K562 (cell line): ENCODE data around the gene CBX3. TPM values are rescaled to one million over a fixed set of nuclear protein-coding genes. Genes with fewer than 3 reads are reported as not detected.

ENCODE experiments used
- ATAC-seq: fragments of 200-7000 bp; cut with Tn5 transposase; 3 replicates; pipeline ENCODE4 v1.9.1; 2020; ENCODE audit warnings: moderate library complexity
- BruUV-seq: library from RNA; stranded (reverse); fragments of 400-500 nt; replicated peaks from 2 replicates; lab custom pipeline; 2021; lab: Mats Ljungman, UMichigan
- CTCF ChIA-PET: fragments of 300-600 bp; formaldehyde crosslinking; extraction: SDS; loops from one replicate; lab custom pipeline; 2021; ENCODE audit warnings: low intra/inter-chr PET ratio; lab: Yijun Ruan, JAX
- POLR2A ChIA-PET: fragments of 300-600, 350-650 bp; sonication (Branson Sonifier 250); formaldehyde crosslinking; extraction: SDS; loops from one replicate; lab custom pipeline; 2021; ENCODE audit warnings: antibody characterized with exemption, inconsistent platforms; lab: Yijun Ruan, JAX
- DNase-seq, 4 experiments: peaks; one replicate each; pipeline versions ENCODE4 v3.0.0 to v3.0.0-alpha.2; 2011 to 2018; ENCODE audit warnings: low spot score in 3 of 4, mixed read lengths in 3 of 4; ENCODE audit errors: extremely low read depth in 1 of 4
- FAIRE-seq: peaks from 2 replicates; lab custom pipeline; 2011; peaks lifted over from hg19 to GRCh38; lab: Jason Lieb, UNC
- H2AFZ ChIP-seq: 2 replicates; pipeline ENCODE4 v1.6.0; 2011; ENCODE audit warnings: low read depth, low read length, control low read depth, inconsistent platforms
- H3K27ac ChIP-seq: fragments of 200-600 bp; 3 replicates; pipeline ENCODE4 v1.8.0; 2011; ENCODE audit warnings: low read depth, mild to moderate bottlenecking, control low read depth, inconsistent platforms, low read length, moderate library complexity, mixed read lengths; ENCODE audit errors: extremely low read depth
- H3K27me3 ChIP-seq, 2 experiments: fragments of 300-600 bp in 1 of 2; 2 replicates in 1 of 2; 3 replicates in 1 of 2; pipeline versions ENCODE4 v1.6.0 to v1.8.0; 2011; ENCODE audit warnings: inconsistent platforms in 2 of 2, low read length in 2 of 2, mild to moderate bottlenecking in 1 of 2, mixed read lengths in 1 of 2, moderate library complexity in 1 of 2; ENCODE audit not compliant: control insufficient read depth in 2 of 2, insufficient read depth in 2 of 2
- H3K36me3 ChIP-seq: fragments of 300-600 bp; 3 replicates; pipeline ENCODE4 v1.8.0; 2011; ENCODE audit warnings: mild to moderate bottlenecking, low read length, inconsistent platforms; ENCODE audit not compliant: control insufficient read depth, insufficient read depth
- H3K4me1 ChIP-seq, 2 experiments: fragments of 200-600 bp in 1 of 2; replicated peaks in 1 of 2; 2 replicates in 1 of 2; 3 replicates in 1 of 2; pipeline versions ENCODE4 v1.5.1 to v1.8.0; 2011; ENCODE audit warnings: inconsistent platforms in 2 of 2, low read length in 2 of 2, mild to moderate bottlenecking in 1 of 2, mixed read lengths in 1 of 2, moderate library complexity in 1 of 2; ENCODE audit not compliant: control insufficient read depth in 2 of 2, insufficient read depth in 2 of 2
- H3K4me2 ChIP-seq: 2 replicates; pipeline ENCODE4 v1.6.1; 2011; ENCODE audit warnings: low read length, control low read depth, inconsistent platforms, mixed read lengths; ENCODE audit not compliant: insufficient read depth
- H3K4me3 ChIP-seq: fragments of 200-600 bp; sonication (generic), shearing (Covaris generic); 2 replicates; pipeline ENCODE4 v1.5.1; 2016; ENCODE audit warnings: control low read depth, inconsistent platforms
- H3K79me2 ChIP-seq: fragments of 200-600 bp; 3 replicates; pipeline ENCODE4 v1.8.0; 2011; ENCODE audit warnings: low read length, inconsistent platforms; ENCODE audit not compliant: control insufficient read depth, insufficient read depth
- H3K9ac ChIP-seq, 2 experiments: 2 replicates each; pipeline versions ENCODE4 v1.6.0 to v1.6.1; 2011; ENCODE audit warnings: low read depth in 2 of 2, low read length in 2 of 2, control low read depth in 1 of 2, inconsistent platforms in 1 of 2, mild to moderate bottlenecking in 1 of 2, mixed read lengths in 1 of 2; ENCODE audit not compliant: insufficient read depth in 1 of 2
- H3K9me1 ChIP-seq: one replicate; pipeline ENCODE4 v1.6.0; 2011; ENCODE audit warnings: inconsistent platforms, mild to moderate bottlenecking, low read length, moderate library complexity; ENCODE audit not compliant: control insufficient read depth, insufficient read depth
- H3K9me3 ChIP-seq: replicated peaks from 2 replicates; pipeline ENCODE4 v1.5.1; 2011; ENCODE audit warnings: low read depth, low read length, inconsistent platforms; ENCODE audit not compliant: control insufficient read depth, insufficient read depth
- H4K20me1 ChIP-seq: replicated peaks from 2 replicates; pipeline ENCODE4 v1.6.1; 2011; ENCODE audit warnings: low read length, inconsistent platforms, mixed read lengths; ENCODE audit not compliant: control insufficient read depth, insufficient read depth
- CREBBP ChIP-seq: IDR thresholded peaks from one replicate; pipeline ENCODE4 v1.6.1; 2012; ENCODE audit warnings: low read depth, mild to moderate bottlenecking, control low read depth, inconsistent platforms, low read length
- EHMT2 ChIP-seq: fragments of 450-650 bp; IDR thresholded peaks from 2 replicates; pipeline ENCODE4 v1.6.1; 2018; ENCODE audit warnings: antibody characterized with exemption
- ELF4 ChIP-seq: fragments of 450-650 bp; formaldehyde crosslinking; IDR thresholded peaks from 2 replicates; pipeline ENCODE4 v1.4.0; 2022; ENCODE audit warnings: missing genetic modification characterization
- FOSL1 ChIP-seq: fragments of 200-800 bp; sonication (Bioruptor generic); conservative IDR thresholded peaks from 2 replicates; pipeline ENCODE4 v1.6.1; 2016; ENCODE audit warnings: missing genetic modification characterization, missing compliant biosample characterization
- NFE2L1 ChIP-seq: fragments of 450-650 bp; IDR thresholded peaks from 2 replicates; pipeline ENCODE4 v1.6.1; 2016; ENCODE audit warnings: missing genetic modification characterization, low read depth, mild to moderate bottlenecking, missing compliant biosample characterization, moderate library complexity, borderline replicate concordance
- RAD21 ChIP-seq, 2 experiments: fragments of 250-450 bp in 1 of 2; fragments of 450-650 bp in 1 of 2; sonication (Bioruptor Pico) in 1 of 2; formaldehyde crosslinking in 1 of 2; IDR thresholded peaks in 1 of 2; conservative IDR thresholded peaks in 1 of 2; 2 replicates each; pipeline versions ENCODE4 v1.4.0 to v1.8.0; 2020 to 2022; ENCODE audit warnings: mild to moderate bottlenecking in 2 of 2, moderate library complexity in 1 of 2
- ZBED1 ChIP-seq: IDR thresholded peaks from 2 replicates; pipeline ENCODE4 v1.6.1; 2014
- ZNF518B ChIP-seq: fragments of 250-450 bp; sonication (Bioruptor Pico); IDR thresholded peaks from 2 replicates; pipeline ENCODE4 v1.5.0; 2021; ENCODE audit warnings: mild to moderate bottlenecking, moderate library complexity
- WGBS: fragments of 100-300 bp; shearing (Covaris generic); methylation state at CpG from one replicate; pipeline ENCODE4 v1.1.6; 2016; ENCODE audit warnings: low coverage, mixed read lengths; ENCODE audit not compliant: insufficient coverage; ENCODE audit errors: missing lambda C conversion rate; 5-methylcytosine and 5-hydroxymethylcytosine counted together
- in situ Hi-C: fragments of 300-500 bp; cut with MboI; formaldehyde crosslinking; loops from 4 replicates; pipeline ENCODE4 v1.15.0; 2018; ENCODE audit warnings: inconsistent platforms, mixed read lengths
- intact Hi-C: fragments of 100-400 bp; cut with micrococcal nuclease; formaldehyde crosslinking; loops from 2 replicates; pipeline ENCODE4 v1.14.2; 2022
- polyA plus RNA-seq, 8 experiments: library from polyadenylated mRNA; depleted of rRNA in 4 of 8; stranded (reverse) in 5 of 8; unstranded in 3 of 8; fragments of >200 nt; fragmentation: Nextera tagmentation in 2 of 8; fragmentation: Illumina TruSeq in 1 of 8; extraction: Ambion mirVana in 2 of 8; extraction: Trizol in 1 of 8; gene quantifications; 2 replicates each; pipeline versions ENCODE4 v1.2.1 to v1.2.3, GENCODE V29; 2011 to 2014; ENCODE audit warnings: inconsistent platforms in 1 of 8, missing spikeins in 1 of 8
- total RNA-seq, 7 experiments: library from RNA; depleted of rRNA in 6 of 7; stranded (reverse); fragments of >200 nt in 6 of 7; fragmentation: Illumina TruSeq in 2 of 7; extraction: Trizol in 2 of 7; gene quantifications; 2 replicates each; pipeline versions ENCODE4 v1.2.1 to v1.2.3, GENCODE V29; 2011 to 2021; ENCODE audit warnings: low replicate concordance in 1 of 7
- TF ChIP-seq, protein P1 (sequence below): sonication (generic); formaldehyde crosslinking; IDR thresholded peaks from 2 replicates; pipeline ENCODE4 v1.8.0; 2022; ENCODE audit warnings: mild to moderate bottlenecking, missing genetic modification reagents, borderline replicate concordance
- TF ChIP-seq, protein P2 (sequence below): fragments of 250-450 bp; sonication (Bioruptor Pico); IDR thresholded peaks from 2 replicates; pipeline ENCODE4 v1.8.0; 2021; ENCODE audit warnings: moderate library complexity, mild to moderate bottlenecking, inconsistent platforms

The CBX3 gene
- total and polyA plus RNA-seq, 9 of the 15 experiments (the other 6 are each of a cell fraction or from before 2014, with no cell fraction given), result 198 to 413 (median 328) TPM

DNA sequence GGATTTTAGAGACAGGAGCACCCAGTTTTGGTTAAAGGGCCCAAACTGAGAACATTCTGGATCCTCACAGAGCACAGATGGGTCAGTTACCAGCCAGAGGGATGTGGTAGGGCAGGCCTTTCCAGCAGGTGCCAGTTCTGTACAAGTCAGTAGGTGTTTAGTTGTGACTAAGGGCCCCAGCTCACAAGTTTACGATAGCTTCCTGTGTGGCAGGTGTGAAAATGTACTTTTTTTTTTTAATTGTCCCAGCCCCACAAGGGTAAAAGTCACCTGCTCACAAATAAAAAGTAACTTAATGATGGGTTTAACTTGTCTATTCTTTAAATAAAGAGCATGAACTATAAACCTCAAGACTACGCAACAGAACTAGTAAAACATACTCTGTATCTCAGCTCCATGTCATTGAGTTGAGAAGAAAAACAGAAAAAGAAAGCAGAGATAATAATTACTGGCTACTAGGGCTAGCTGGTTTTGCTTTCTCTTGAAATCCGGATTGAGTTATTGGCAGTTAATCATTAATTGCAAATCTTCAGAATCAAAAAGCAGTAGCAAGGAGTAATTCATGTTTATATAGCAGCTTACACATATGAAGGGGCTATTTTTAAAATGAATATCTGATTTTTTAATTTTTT, 34.1 kb upstream of the CBX3 start:
- no peaks in the 10 kb centered on the region for H3K9me3 ChIP-seq
- H3K27ac ChIP-seq, result no peak overlapping the region
- peaks cover 11% of the 10 kb centered on the region; the same call in 1 of the 2 replicates for H4K20me1 ChIP-seq
- no peak overlapping the region for H3K4me2 ChIP-seq
- H3K9me1 ChIP-seq, result no peaks in the 10 kb centered on the region
- no TSS peak for BruUV-seq
- no peak overlapping the region for H3K4me3 ChIP-seq
- in situ Hi-C loops (no loop called here), intact Hi-C loops (no loop called here)
- no peak for DNase-seq
- CTCF ChIA-PET, result no interaction called here
- H3K27me3 ChIP-seq, result no peaks in the 10 kb centered on the region
- no peak for FAIRE-seq
- peaks cover 15% of the 10 kb centered on the region for H3K79me2 ChIP-seq
- WGBS, result 85% methylated on average over 3 of the region's 3 CpGs
- peaks cover 2% of the 10 kb centered on the region; the same call in 1 of the 3 replicates for H3K36me3 ChIP-seq
- H2AFZ ChIP-seq, result no peak overlapping the region
- ATAC-seq, result no peak
- peaks cover 7 to 13% of the 10 kb centered on the region in 2 experiments; a peak in 4 of 5 replicates for H3K4me1 ChIP-seq
- POLR2A ChIA-PET, result interaction anchor here (0.6 to 2.5 kb wide), 8 partner anchors 10 to 120 kb away, joined by 3 to 17 read pairs (median 4); partner anchors contain the start of gene NFE2L3
- no peak overlapping the region for H3K9ac ChIP-seq
- TF ChIP-seq ZNF518B (CRISPR knock-in tag) (no peak), ELF4 (no peak), EHMT2 (no peak), FOSL1 (tag) (no peak), RAD21 (CRISPR knock-in tag; conservative IDR thresholded peaks at IDR 0.05 in 1 of 2, IDR thresholded peaks at IDR 0.05 in 1 of 2) (no peak), CREBBP (no peak), NFE2L1 (tag) (no peak), ZBED1 (no peak)
- TF ChIP-seq, protein P1, sequence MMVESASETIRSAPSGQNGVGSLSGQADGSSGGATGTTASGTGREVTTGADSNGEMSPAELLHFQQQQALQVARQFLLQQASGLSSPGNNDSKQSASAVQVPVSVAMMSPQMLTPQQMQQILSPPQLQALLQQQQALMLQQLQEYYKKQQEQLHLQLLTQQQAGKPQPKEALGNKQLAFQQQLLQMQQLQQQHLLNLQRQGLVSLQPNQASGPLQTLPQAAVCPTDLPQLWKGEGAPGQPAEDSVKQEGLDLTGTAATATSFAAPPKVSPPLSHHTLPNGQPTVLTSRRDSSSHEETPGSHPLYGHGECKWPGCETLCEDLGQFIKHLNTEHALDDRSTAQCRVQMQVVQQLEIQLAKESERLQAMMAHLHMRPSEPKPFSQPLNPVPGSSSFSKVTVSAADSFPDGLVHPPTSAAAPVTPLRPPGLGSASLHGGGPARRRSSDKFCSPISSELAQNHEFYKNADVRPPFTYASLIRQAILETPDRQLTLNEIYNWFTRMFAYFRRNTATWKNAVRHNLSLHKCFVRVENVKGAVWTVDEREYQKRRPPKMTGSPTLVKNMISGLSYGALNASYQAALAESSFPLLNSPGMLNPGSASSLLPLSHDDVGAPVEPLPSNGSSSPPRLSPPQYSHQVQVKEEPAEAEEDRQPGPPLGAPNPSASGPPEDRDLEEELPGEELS (CRISPR knock-in tag), result no peak
- TF ChIP-seq, protein P2, sequence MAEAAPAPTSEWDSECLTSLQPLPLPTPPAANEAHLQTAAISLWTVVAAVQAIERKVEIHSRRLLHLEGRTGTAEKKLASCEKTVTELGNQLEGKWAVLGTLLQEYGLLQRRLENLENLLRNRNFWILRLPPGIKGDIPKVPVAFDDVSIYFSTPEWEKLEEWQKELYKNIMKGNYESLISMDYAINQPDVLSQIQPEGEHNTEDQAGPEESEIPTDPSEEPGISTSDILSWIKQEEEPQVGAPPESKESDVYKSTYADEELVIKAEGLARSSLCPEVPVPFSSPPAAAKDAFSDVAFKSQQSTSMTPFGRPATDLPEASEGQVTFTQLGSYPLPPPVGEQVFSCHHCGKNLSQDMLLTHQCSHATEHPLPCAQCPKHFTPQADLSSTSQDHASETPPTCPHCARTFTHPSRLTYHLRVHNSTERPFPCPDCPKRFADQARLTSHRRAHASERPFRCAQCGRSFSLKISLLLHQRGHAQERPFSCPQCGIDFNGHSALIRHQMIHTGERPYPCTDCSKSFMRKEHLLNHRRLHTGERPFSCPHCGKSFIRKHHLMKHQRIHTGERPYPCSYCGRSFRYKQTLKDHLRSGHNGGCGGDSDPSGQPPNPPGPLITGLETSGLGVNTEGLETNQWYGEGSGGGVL (CRISPR knock-in tag), result no peak
